HS-27A (cell line): ENCODE measurements around the gene IFT122.
A peak's percentile ranks its signal among the peaks of the same experiment; 100 is the strongest.

Experiments used
- DNase-seq: peaks from one replicate; pipeline ENCODE4 v3.0.0-alpha.2; 2012; ENCODE audit warnings: low read depth, missing footprints

Gene IFT122

DNA sequence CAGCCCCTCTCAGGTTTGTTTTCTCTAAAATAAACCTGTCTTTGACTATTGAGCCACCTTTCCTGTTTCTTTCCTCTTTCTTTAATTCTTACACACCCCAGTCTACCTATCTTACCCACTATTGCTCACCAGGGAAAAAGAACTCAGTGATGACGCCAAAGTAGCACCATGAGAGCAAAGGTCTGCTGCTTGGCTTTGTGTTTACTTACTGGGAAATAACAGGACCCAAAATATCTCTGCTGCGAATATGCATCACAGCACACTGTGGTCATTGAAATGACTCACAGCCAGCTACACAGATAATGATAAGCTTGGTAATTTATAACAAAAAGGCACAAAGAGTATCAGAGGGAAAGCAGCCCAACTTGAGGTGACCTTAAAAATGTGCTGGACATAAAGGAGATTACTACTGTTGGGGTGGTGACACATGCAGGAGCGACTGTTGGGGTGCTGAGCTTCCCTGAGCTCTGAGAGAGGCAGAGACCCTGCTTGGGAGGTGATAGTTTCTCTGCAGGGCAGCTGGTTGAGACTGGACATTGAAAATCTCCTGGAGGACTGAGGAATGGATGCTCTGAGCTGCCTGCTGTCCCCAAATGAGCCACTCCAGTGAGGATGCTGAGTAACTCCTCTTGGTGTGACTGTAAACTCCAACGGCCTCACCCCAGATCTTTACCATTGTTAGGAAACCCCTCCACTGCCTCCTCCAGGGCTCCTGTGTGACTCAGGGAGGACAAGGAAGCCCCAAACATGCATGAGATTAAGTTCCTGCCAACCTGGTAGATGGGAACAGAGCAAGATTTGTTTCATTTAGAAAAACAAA, 26.1 kb upstream of the IFT122 start:
- peak; percentile 43 for DNase-seq

- DNase-seq, result no peak
Observed at GRCh38 chr3:129415378-129415777, 24.6 kb upstream of the IFT122 start.

- DNase-seq, result no peak
Observed at GRCh38 chr3:129415830-129416229, 24.2 kb upstream of the IFT122 start.

DNA sequence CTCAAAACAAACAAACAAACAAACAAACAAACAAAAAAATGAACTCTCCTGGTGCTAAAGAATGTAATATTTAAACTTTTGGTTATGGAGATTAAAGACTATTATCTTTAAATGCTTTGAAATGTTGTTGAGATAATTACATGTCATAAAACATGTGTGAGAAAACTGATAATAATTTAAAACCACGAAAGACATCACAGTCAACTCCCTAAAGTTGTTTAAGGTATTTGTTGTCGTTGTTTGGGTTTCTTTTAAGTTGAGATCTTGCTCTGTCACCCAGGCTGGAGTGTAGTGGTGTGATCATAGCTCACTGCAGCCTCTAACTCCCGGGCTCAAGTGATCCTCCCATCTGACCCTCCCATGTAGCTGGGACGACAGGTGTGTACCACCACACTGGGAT, 23.6 kb upstream of the IFT122 start:
- DNase-seq, result no peak

- DNase-seq, result no peak
Observed at GRCh38 chr3:129417326-129417725, 22.7 kb upstream of the IFT122 start.

DNA sequence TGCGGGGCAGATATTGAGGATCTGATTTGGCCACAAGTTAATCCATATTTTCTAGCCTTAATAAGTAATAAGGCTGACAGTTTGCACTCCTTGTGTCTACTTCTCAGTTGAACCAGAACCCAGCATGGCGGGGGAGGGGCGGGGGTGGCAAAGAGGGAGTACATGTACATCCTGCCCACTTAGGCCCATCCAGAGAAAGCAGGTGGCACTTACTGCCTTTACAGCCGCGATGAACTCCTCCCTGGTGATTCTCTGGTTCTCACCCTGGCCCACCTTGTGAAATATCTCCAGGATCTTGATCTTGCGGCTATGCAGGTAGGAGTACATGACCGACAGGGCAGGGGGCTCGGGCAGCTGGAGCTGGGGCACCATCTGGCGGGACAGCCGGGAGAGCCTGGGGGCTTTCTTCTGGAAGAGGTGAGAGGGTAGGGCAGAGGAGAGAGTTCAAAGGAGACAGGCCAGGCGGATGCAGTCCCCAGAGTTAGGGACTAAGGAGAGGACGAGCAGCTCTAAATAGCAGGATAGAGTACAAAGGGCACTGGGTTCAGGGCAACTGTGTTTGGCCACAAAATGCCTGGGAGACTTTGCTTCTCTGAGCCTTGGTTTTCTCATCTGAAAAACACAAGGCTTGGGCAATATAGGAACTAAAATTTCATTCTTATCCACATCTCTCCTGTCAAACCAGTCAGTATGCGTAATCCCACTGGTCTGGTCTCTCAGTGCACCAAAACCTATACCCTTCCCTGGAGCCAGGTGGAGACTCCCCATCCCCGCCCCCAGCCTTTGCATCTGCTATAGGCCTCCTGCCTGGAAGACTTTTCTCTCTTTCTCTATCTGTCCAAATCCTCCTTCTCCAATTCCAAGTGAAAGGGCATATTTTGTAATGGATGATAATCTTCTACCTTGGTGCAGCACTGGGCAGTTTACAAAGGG, 21.7 kb upstream of the IFT122 start:
- DNase-seq, result no peak

- no peak for DNase-seq
Observed at GRCh38 chr3:129419476-129419875, 20.5 kb upstream of the IFT122 start.

GRCh38 chr3:129421236-129421883, 18.7 kb upstream of the IFT122 start:
- no peak for DNase-seq

- DNase-seq, result no peak
Observed at GRCh38 chr3:129421988-129422745, 17.9 kb upstream of the IFT122 start.

- no peak for DNase-seq
Observed at GRCh38 chr3:129422897-129423296, 17.1 kb upstream of the IFT122 start.

- DNase-seq, result no peak
Observed at GRCh38 chr3:129424185-129424841, 15.7 kb upstream of the IFT122 start.

GRCh38 chr3:129425213-129425612, 14.8 kb upstream of the IFT122 start:
- DNase-seq, result no peak

- DNase-seq, result no peak
Observed at GRCh38 chr3:129425619-129426018, 14.4 kb upstream of the IFT122 start.

GRCh38 chr3:129428007-129428375, 12.0 kb upstream of the IFT122 start:
- no peak for DNase-seq

- no peak for DNase-seq
Observed at GRCh38 chr3:129428376-129429079, 11.5 kb upstream of the IFT122 start, which contains the start of gene EFCAB12. TSS of gene EFCAB12 (minus strand) at chr3:129428636. CDS start at chr3:129428488, 148 bp downstream.

- no peak for DNase-seq
Observed at GRCh38 chr3:129429080-129429451, 11.0 kb upstream of the IFT122 start.

DNA sequence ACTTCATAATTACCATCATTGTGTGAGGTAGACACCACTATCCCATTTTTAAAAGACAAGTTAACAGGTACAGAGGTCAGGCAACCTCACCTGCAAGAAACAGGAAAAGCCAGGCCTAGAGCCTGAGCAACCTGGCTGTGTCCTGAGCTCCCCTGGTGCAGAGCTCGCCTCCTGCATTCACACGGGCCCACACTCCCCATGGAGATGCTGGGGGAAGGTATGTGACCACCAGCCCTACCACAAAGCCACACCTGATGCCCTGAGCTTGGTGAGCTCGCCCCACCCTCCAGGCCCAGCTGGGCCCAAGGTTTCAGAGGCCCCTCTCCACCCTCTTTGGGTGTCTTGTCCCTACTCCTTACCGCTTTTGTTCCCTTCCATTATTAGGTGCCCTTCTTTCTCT, 10.4 kb upstream of the IFT122 start:
- no peak for DNase-seq

DNA sequence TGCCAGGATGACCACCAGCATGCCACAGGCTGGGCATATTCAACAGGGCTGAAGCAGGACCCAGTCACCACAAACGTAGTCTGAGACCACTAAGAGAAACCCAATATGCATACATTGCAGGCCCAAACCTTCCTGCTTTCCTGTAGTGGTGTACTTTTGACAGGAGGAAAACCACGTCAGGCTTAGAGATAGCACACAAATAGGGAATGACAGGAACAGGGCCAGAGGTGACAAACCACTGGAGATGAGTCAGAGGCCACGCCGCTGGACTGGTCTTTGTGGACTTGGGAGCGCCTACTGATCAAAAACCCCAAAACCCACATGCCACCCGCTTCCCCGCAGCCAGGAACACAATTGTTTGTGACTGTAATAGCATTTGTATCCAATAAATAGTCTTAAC, 8.0 kb upstream of the IFT122 start:
- no peak for DNase-seq

- DNase-seq, result no peak
Observed at GRCh38 chr3:129432671-129433070, 7.4 kb upstream of the IFT122 start.

- DNase-seq, result no peak
Observed at GRCh38 chr3:129433565-129433964, 6.5 kb upstream of the IFT122 start.

- no peak for DNase-seq
Observed at GRCh38 chr3:129434140-129434539, 5.9 kb upstream of the IFT122 start.
